BLaER1 treated with 17β-estradiol and CSF1 and Interleukin-3, amounts not matched to agents 10 nM and 100 nM (cell line): ENCODE data around the gene CCDC33.
A peak's percentile ranks its signal among the peaks of the same experiment; 100 is the strongest.

Experiments
- H3K27ac ChIP-seq, 11 experiments: shearing (Covaris generic); formaldehyde crosslinking; 2 replicates each; pipeline ENCODE4 v1.8.1; 2022
- H3K27me3 ChIP-seq, 11 experiments: shearing (Covaris generic); formaldehyde crosslinking; 2 replicates each; pipeline ENCODE4 v1.8.1; 2022
- H3K36me3 ChIP-seq, 11 experiments: shearing (Covaris generic); formaldehyde crosslinking; 2 replicates each; pipeline ENCODE4 v1.8.1; 2022
- H3K4me1 ChIP-seq, 10 experiments: shearing (Covaris generic); formaldehyde crosslinking; 2 replicates each; pipeline ENCODE4 v1.8.1; 2022
- H3K4me2 ChIP-seq, 11 experiments: shearing (Covaris generic); formaldehyde crosslinking; 2 replicates each; pipeline ENCODE4 v1.8.1; 2022
- H3K4me3 ChIP-seq, 10 experiments: shearing (Covaris generic); formaldehyde crosslinking; 2 replicates each; pipeline ENCODE4 v1.8.1; 2022
- H3K9ac ChIP-seq, 11 experiments: shearing (Covaris generic); formaldehyde crosslinking; 2 replicates each; pipeline ENCODE4 v1.8.1; 2022
- H3K9me3 ChIP-seq, 11 experiments: shearing (Covaris generic); formaldehyde crosslinking; replicated peaks in 1 of 11; 2 replicates each; pipeline ENCODE4 v1.8.1; 2022
- H4K20me1 ChIP-seq, 11 experiments: shearing (Covaris generic); formaldehyde crosslinking; 2 replicates each; pipeline ENCODE4 v1.8.1; 2022
- Cebpa-rat ChIP-seq, 11 experiments: shearing (Covaris generic); IDR thresholded peaks; 2 replicates each; pipeline ENCODE4 v1.8.1; 2022

CCDC33 gene

DNA sequence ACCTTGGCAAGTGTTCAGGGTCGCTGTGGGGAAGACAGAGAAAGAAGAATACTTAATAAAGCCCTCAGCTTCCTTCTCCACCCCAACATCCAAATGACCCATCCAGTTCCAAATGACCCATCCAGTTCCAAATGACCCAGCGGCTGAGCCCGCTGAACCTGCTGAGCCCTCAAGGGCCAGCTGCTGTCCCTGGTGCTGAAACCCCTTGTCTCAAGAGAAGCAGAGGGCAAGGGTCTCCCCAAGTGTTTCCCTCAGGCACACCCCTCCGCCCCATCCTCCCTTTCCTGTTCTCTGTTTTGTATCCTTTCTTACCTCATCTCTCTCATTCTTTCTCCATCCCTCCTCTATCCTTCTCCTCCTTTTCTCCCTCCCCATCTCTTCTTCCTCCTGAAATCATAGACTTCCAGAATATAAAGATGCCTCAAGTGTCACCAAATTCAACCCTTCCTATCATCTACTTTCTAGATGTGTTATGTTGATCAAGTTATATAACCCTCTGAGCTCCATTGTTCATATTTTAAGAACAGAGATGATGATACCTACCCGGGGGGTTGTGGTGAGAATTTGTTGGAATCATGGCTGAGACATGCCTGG, 29.0 kb downstream of the CCDC33 start:
- H3K27me3 ChIP-seq: no peaks in the 10 kb centered on the region
- no peak overlapping the region for H3K4me2 ChIP-seq
- no peak for TF ChIP-seq Cebpa-rat (IDR thresholded peaks at IDR 0.05)
- no peak overlapping the region for H3K4me3 ChIP-seq
- H3K9ac ChIP-seq: no peak overlapping the region
- H4K20me1 ChIP-seq: peaks cover 0 to 50% (median 0%) of the 10 kb centered on the region in 11 experiments; a peak in 7 of 22 replicates
- peaks cover 0 to 10% (median 3%) of the 10 kb centered on the region in 10 experiments; a peak in 7 of 20 replicates for H3K4me1 ChIP-seq
- H3K36me3 ChIP-seq: no peaks in the 10 kb centered on the region
- no peak overlapping the region for H3K27ac ChIP-seq
- no peaks in the 10 kb centered on the region for H3K9me3 ChIP-seq

DNA sequence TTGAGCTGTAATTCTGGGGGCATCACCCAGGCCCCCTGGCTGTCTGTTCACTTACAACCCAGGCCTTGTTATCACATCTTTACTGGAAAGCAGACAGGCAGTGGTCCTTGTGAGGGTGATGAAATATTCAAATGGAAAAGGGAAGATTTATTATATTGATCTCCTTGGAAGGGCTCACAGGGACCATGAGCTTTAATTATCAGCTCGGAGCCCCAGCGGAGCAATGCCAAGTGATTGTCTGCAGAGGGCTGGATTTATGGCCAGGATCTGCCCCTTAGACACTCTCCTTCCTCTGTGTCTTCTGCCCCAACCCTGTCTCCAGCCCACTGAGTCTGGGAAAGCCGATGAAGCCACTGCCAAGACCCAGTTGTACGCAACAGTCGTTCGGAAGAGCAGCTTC, 31.9 kb downstream of the CCDC33 start:
- Histone ChIP-seq H3K9ac (no peak overlapping the region), H4K20me1 (peaks cover 0 to 50% (median 0%) of the 10 kb centered on the region in 11 experiments; a peak in 6 of 22 replicates), H3K9me3 (no peaks in the 10 kb centered on the region), H3K36me3 (no peaks in the 10 kb centered on the region), H3K4me3 (no peak overlapping the region), H3K27me3 (no peaks in the 10 kb centered on the region), H3K4me1 (peaks cover 4 to 21% (median 10%) of the 10 kb centered on the region in 10 experiments; a peak in 16 of 20 replicates), H3K27ac (no peak overlapping the region), H3K4me2 (no peak overlapping the region)
- TF ChIP-seq Cebpa-rat (IDR thresholded peaks at IDR 0.05): no peak

- Histone ChIP-seq H3K9ac (no peak overlapping the region), H3K4me3 (no peak overlapping the region), H3K4me1 (peaks cover 0 to 15% (median 9%) of the 10 kb centered on the region in 10 experiments; a peak in 12 of 20 replicates), H3K9me3 (no peaks in the 10 kb centered on the region), H4K20me1 (peaks cover 0 to 38% (median 0%) of the 10 kb centered on the region in 11 experiments; a peak in 6 of 22 replicates), H3K36me3 (no peaks in the 10 kb centered on the region), H3K27ac (no peak overlapping the region), H3K27me3 (no peaks in the 10 kb centered on the region), H3K4me2 (no peak overlapping the region)
- TF ChIP-seq Cebpa-rat (IDR thresholded peaks at IDR 0.05): no peak
Measured at GRCh38 chr15:74269362-74270035, 33.4 kb downstream of the CCDC33 start.

DNA sequence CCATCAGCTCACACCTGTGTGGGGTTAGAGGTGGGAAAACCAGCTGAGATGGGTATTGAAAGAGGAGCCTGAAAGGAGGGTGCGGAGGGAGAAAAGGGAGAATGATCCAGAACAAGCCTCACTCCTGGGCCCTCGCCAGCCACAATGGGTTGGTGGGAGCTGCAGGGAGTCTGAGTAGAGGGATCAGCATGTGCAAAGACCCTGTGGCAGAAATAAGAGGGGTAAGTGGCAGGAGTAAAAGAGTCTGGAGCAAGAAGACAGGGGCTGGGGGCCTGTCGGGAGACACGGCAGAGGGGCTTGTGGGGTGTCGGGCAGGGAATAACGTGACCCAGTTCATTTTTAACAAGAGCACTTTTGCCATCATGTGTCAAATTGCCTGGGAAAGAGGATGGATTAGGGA, 34.0 kb downstream of the CCDC33 start:
- H3K27ac ChIP-seq: no peak overlapping the region
- TF ChIP-seq Cebpa-rat (IDR thresholded peaks at IDR 0.05): no peak
- H3K36me3 ChIP-seq: no peaks in the 10 kb centered on the region
- H3K9me3 ChIP-seq: no peaks in the 10 kb centered on the region
- H3K4me1 ChIP-seq: peaks cover 0 to 15% (median 9%) of the 10 kb centered on the region in 10 experiments; a peak in 12 of 20 replicates
- no peak overlapping the region for H3K4me3 ChIP-seq
- no peak overlapping the region for H3K9ac ChIP-seq
- H3K4me2 ChIP-seq: no peak overlapping the region
- H3K27me3 ChIP-seq: no peaks in the 10 kb centered on the region
- H4K20me1 ChIP-seq: peaks cover 0 to 37% (median 0%) of the 10 kb centered on the region in 11 experiments; a peak in 6 of 22 replicates

DNA sequence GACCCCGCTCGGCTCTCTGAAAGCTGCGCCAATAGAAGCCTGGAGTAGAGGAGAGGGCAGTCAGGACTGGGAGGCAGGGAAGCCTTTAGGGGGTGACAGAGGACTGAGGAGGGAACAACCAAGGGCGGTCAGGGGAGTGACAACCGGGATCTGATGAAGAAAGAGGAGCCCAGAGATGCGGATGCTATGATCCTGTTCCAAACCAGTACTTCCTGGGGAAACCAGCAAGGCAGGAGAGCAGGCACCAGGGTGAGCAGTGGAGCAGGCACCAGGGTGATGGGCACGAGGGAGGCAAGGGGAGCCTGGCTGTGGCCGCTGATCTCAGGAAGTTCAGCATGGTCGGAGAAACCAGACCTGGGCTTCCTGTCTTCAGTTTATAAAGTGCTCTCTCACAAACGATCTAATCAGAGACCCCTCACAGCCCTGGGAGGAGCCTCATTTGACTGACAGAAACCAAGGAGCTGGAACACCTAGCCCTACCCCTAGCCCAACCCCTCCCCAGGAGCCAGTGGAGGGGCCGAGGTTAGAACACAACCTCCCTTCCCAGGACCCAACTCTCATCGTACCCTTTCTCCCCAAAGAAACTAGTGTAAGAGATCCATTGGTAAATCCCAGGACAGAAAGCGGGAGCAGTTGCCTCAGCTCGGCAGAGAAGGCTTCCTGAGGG, 34.9 kb downstream of the CCDC33 start:
- Histone ChIP-seq H3K36me3 (no peaks in the 10 kb centered on the region), H3K4me1 (peaks cover 0 to 15% (median 9%) of the 10 kb centered on the region in 10 experiments; a peak in 12 of 20 replicates), H3K9me3 (no peaks in the 10 kb centered on the region), H4K20me1 (peaks cover 0 to 37% (median 0%) of the 10 kb centered on the region in 11 experiments; a peak in 6 of 22 replicates), H3K4me2 (peak overlapping the region in 8 of 11 experiments; percentile 15 to 64 (median 48); a peak in 14 of 22 replicates), H3K4me3 (no peak overlapping the region), H3K9ac (no peak overlapping the region), H3K27me3 (no peaks in the 10 kb centered on the region), H3K27ac (no peak overlapping the region)
- no peak for TF ChIP-seq Cebpa-rat (IDR thresholded peaks at IDR 0.05)

DNA sequence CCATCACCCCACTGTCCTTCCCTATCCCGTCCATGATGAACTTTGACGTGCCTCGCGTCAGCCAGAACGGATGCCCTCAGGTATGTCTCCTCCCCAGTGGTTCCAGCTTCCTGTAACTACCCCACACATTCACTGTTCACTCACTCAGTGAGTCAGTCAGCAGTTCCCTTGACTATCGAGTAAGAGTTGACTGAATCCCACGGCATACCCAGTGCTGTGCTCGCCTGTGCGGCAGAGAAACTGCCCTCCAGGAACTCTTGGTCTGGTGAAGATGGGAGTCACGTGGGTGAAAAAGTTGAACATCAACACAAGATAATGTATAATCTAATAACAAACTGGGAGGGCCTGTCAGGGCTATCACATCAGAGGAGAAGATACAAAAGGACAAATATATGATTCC, 36.7 kb downstream of the CCDC33 start:
- no peaks in the 10 kb centered on the region for H3K27me3 ChIP-seq

GRCh38 chr15:74274470-74275038, 38.4 kb downstream of the CCDC33 start:
- TF ChIP-seq Cebpa-rat (IDR thresholded peaks at IDR 0.05): no peak
- peaks cover 0 to 30% (median 0%) of the 10 kb centered on the region in 11 experiments; a peak in 6 of 22 replicates for H4K20me1 ChIP-seq
- no peak overlapping the region for H3K9ac ChIP-seq
- H3K4me1 ChIP-seq: peaks cover 0 to 21% (median 9%) of the 10 kb centered on the region in 10 experiments; a peak in 12 of 20 replicates
- H3K27me3 ChIP-seq: no peaks in the 10 kb centered on the region
- H3K27ac ChIP-seq: no peak overlapping the region
- no peak overlapping the region for H3K4me2 ChIP-seq
- H3K9me3 ChIP-seq: no peaks in the 10 kb centered on the region
- H3K4me3 ChIP-seq: no peak overlapping the region
- no peaks in the 10 kb centered on the region for H3K36me3 ChIP-seq

More for the DNA sequence above, 36.7 kb downstream of the CCDC33 start:
- Histone ChIP-seq H3K9me3 (no peaks in the 10 kb centered on the region), H3K4me3 (no peak overlapping the region), H3K4me1 (peaks cover 0 to 21% (median 9%) of the 10 kb centered on the region in 10 experiments; a peak in 12 of 20 replicates), H3K27ac (no peak overlapping the region), H3K36me3 (no peaks in the 10 kb centered on the region), H4K20me1 (peaks cover 0 to 40% (median 0%) of the 10 kb centered on the region in 11 experiments; a peak in 6 of 22 replicates), H3K4me2 (no peak overlapping the region), H3K9ac (no peak overlapping the region)
- TF ChIP-seq Cebpa-rat (IDR thresholded peaks at IDR 0.05): no peak

- Histone ChIP-seq H3K4me1 (peaks cover 0 to 16% (median 5%) of the 10 kb centered on the region in 10 experiments; a peak in 12 of 20 replicates), H3K9me3 (no peaks in the 10 kb centered on the region), H3K36me3 (no peaks in the 10 kb centered on the region), H4K20me1 (peaks cover 0 to 34% (median 0%) of the 10 kb centered on the region in 11 experiments; a peak in 7 of 22 replicates), H3K4me2 (no peak overlapping the region), H3K4me3 (no peak overlapping the region), H3K27me3 (no peaks in the 10 kb centered on the region), H3K27ac (no peak overlapping the region), H3K9ac (no peak overlapping the region)
- no peak for TF ChIP-seq Cebpa-rat (IDR thresholded peaks at IDR 0.05)
Measured at GRCh38 chr15:74275957-74276356, 39.8 kb downstream of the CCDC33 start.

- peaks cover 0 to 30% (median 0%) of the 10 kb centered on the region in 11 experiments; a peak in 7 of 22 replicates for H4K20me1 ChIP-seq
- no peaks in the 10 kb centered on the region for H3K9me3 ChIP-seq
- no peak overlapping the region for H3K27ac ChIP-seq
- no peak overlapping the region for H3K4me2 ChIP-seq
- no peak overlapping the region for H3K9ac ChIP-seq
- peaks cover 0 to 10% (median 0%) of the 10 kb centered on the region in 10 experiments; a peak in 4 of 20 replicates for H3K4me1 ChIP-seq
- no peak overlapping the region for H3K4me3 ChIP-seq
- no peak for TF ChIP-seq Cebpa-rat (IDR thresholded peaks at IDR 0.05)
- H3K27me3 ChIP-seq: no peaks in the 10 kb centered on the region
- no peaks in the 10 kb centered on the region for H3K36me3 ChIP-seq
Measured at GRCh38 chr15:74276560-74276959, 40.4 kb downstream of the CCDC33 start.
